HCT116 (cell line): Measurements from ENCODE around the gene BDH1. TPM values are rescaled to one million over a fixed set of nuclear protein-coding genes. Genes with fewer than 3 reads are reported as not detected.
A peak's percentile ranks its signal among the peaks of the same experiment; 100 is the strongest.

Experiments
- ATAC-seq: fragments of 200-7000 bp; cut with Tn5 transposase; 2 replicates; pipeline ENCODE4 v1.9.1; 2020; ENCODE audit warnings: mild to moderate bottlenecking, moderate library complexity
- Bru-seq: library from RNA; stranded (reverse); fragments of 400-500 nt; gene quantifications from one replicate; lab custom pipeline; 2021; lab: Mats Ljungman, UMichigan
- BruChase-seq, 2 experiments: library from RNA; stranded (reverse); fragments of 400-500 nt; gene quantifications; one replicate each; lab custom pipeline; 2021; lab: Mats Ljungman, UMichigan
- BruUV-seq: library from RNA; stranded (reverse); fragments of 400-500 nt; replicated peaks from 2 replicates; lab custom pipeline; 2021; lab: Mats Ljungman, UMichigan
- CTCF ChIA-PET: fragments of 300-600 bp; sonication (Branson Sonifier 250); formaldehyde crosslinking; loops from one replicate; lab custom pipeline; 2021; ENCODE audit warnings: antibody characterized with exemption; lab: Charles Lee
- POLR2A ChIA-PET: fragments of 300-600, 350-600 bp; sonication (Branson Sonifier 250); formaldehyde crosslinking; loops from one replicate; lab custom pipeline; 2021; ENCODE audit warnings: antibody characterized with exemption; lab: Charles Lee
- RAD21 ChIA-PET, 2 experiments: fragments of 300-600 bp; sonication (Branson Sonifier 250); formaldehyde crosslinking; loops; one replicate each; lab custom pipeline; 2023; ENCODE audit warnings: low total read pairs in 2 of 2; ENCODE audit not compliant: uncharacterized antibody in 2 of 2, unreplicated experiment in 2 of 2, low non-redundant PET in 1 of 2; lab: Charles Lee
- DNase-seq: peaks from one replicate; pipeline ENCODE4 v3.0.0-alpha.2; 2010; ENCODE audit warnings: low read depth, low spot score
- H2AFZ ChIP-seq: fragments of 200-600 bp; shearing (Covaris generic), sonication (generic); 2 replicates; pipeline ENCODE4 v1.6.1; 2017; ENCODE audit warnings: low read depth, mixed run types, mixed read lengths, antibody characterized with exemption, low read length; ENCODE audit not compliant: poor library complexity, severe bottlenecking
- H3K27ac ChIP-seq: 2 replicates; pipeline ENCODE4 v1.5.1; 2012; ENCODE audit warnings: low read depth, low read length
- H3K27me3 ChIP-seq: fragments of 200-600 bp; sonication (generic); 2 replicates; pipeline ENCODE4 v1.6.1; 2016; ENCODE audit warnings: mixed run types, low read length, mixed read lengths; ENCODE audit not compliant: insufficient read depth
- H3K36me3 ChIP-seq, 2 experiments: fragments of 200-500 bp in 1 of 2; fragments of 200-600 bp in 1 of 2; sonication (Bioruptor generic) in 1 of 2; sonication (generic) in 1 of 2; 2 replicates each; pipeline versions ENCODE4 v1.5.1 to v1.6.1; 2014 to 2016; ENCODE audit warnings: low read length in 2 of 2, inconsistent platforms in 1 of 2, mixed read lengths in 1 of 2, mixed run types in 1 of 2; ENCODE audit not compliant: insufficient read depth in 2 of 2, control insufficient read depth in 1 of 2
- H3K4me1 ChIP-seq, 2 experiments: fragments of 200-600 bp in 1 of 2; sonication (generic) in 1 of 2; 2 replicates each; pipeline versions ENCODE4 v1.5.1 to v1.6.1; 2012 to 2017; ENCODE audit warnings: low read length in 2 of 2, inconsistent platforms in 1 of 2, mild to moderate bottlenecking in 1 of 2, mixed read lengths in 1 of 2, mixed run types in 1 of 2, moderate library complexity in 1 of 2; ENCODE audit not compliant: insufficient read depth in 2 of 2, control insufficient read depth in 1 of 2
- H3K4me2 ChIP-seq: fragments of 200-600 bp; sonication (generic); 2 replicates; pipeline ENCODE4 v1.6.1; 2017; ENCODE audit warnings: mixed run types, low read length, mixed read lengths
- H3K4me3 ChIP-seq, 2 experiments: fragments of 200-600 bp in 1 of 2; sonication (generic) in 1 of 2; replicated peaks in 1 of 2; 2 replicates each; pipeline ENCODE4 v1.5.1; 2011 to 2016; ENCODE audit warnings: low read length in 2 of 2, control low read depth in 1 of 2, low read depth in 1 of 2, mild to moderate bottlenecking in 1 of 2, mixed read lengths in 1 of 2, mixed run types in 1 of 2
- H3K79me2 ChIP-seq: fragments of 200-600 bp; sonication (generic); 2 replicates; pipeline ENCODE4 v1.6.1; 2017; ENCODE audit warnings: mild to moderate bottlenecking, mixed run types, low read length, moderate library complexity, mixed read lengths; ENCODE audit not compliant: insufficient read depth
- H3K9ac ChIP-seq: fragments of 200-600 bp; sonication (generic); 2 replicates; pipeline ENCODE4 v1.6.1; 2016; ENCODE audit warnings: low read length, mixed read lengths
- H3K9me2 ChIP-seq: fragments of 200-600 bp; sonication (generic), shearing (Covaris generic); 2 replicates; pipeline ENCODE4 v1.6.1; 2017; ENCODE audit warnings: mixed run types, mild to moderate bottlenecking, moderate library complexity; ENCODE audit not compliant: insufficient read depth
- H3K9me3 ChIP-seq, 2 experiments: fragments of 200-500 bp in 1 of 2; fragments of 200-600 bp in 1 of 2; sonication (Bioruptor generic) in 1 of 2; sonication (generic) in 1 of 2; 2 replicates each; pipeline ENCODE4 v1.6.1; 2014 to 2017; ENCODE audit warnings: low read length in 2 of 2, mixed read lengths in 2 of 2, inconsistent platforms in 1 of 2, low read depth in 1 of 2, mild to moderate bottlenecking in 1 of 2, mixed run types in 1 of 2, moderate library complexity in 1 of 2; ENCODE audit not compliant: control insufficient read depth in 1 of 2, insufficient read depth in 1 of 2
- H4K20me1 ChIP-seq: fragments of 200-600 bp; sonication (generic), shearing (Covaris generic); 2 replicates; pipeline ENCODE4 v1.6.1; 2017; ENCODE audit warnings: mixed run types, mild to moderate bottlenecking, moderate library complexity; ENCODE audit not compliant: insufficient read depth
- CBX3 ChIP-seq: IDR thresholded peaks from 2 replicates; pipeline ENCODE4 v1.6.1; 2012; ENCODE audit warnings: low read depth
- EGR1 ChIP-seq: IDR thresholded peaks from 2 replicates; pipeline ENCODE4 v1.6.1; 2012; ENCODE audit warnings: low read depth
- POLR2AphosphoS5 ChIP-seq: IDR thresholded peaks from 2 replicates; pipeline ENCODE4 v1.6.1; 2011; ENCODE audit warnings: mild to moderate bottlenecking, low read depth, low read length, moderate library complexity
- RAD21 ChIP-seq: IDR thresholded peaks from 2 replicates; pipeline ENCODE4 v1.6.1; 2012; ENCODE audit warnings: low read depth, mild to moderate bottlenecking
- YY1 ChIP-seq: IDR thresholded peaks from 2 replicates; pipeline ENCODE4 v1.6.1; 2011; ENCODE audit warnings: low read length, low read depth, moderate library complexity, mild to moderate bottlenecking; ENCODE audit not compliant: insufficient replicate concordance; ENCODE audit errors: extremely low read depth
- ZFX ChIP-seq: fragments of 450-650 bp; IDR thresholded peaks from 2 replicates; pipeline ENCODE4 v1.6.1; 2017
- intact Hi-C: fragments of 100-400 bp; cut with micrococcal nuclease; formaldehyde crosslinking; loops from 2 replicates; pipeline ENCODE4 v1.10.0; 2022
- long read RNA-seq: library from polyadenylated mRNA; unstranded; transcript quantifications from one replicate; pipeline ENCODE4 v2.0.0, GENCODE V29; 2021; ENCODE audit not compliant: unreplicated experiment
- polyA plus RNA-seq: library from polyadenylated mRNA; unstranded; fragments of >200 nt; gene quantifications from 2 replicates; pipeline ENCODE4 v1.2.1, GENCODE V29; 2012; ENCODE audit warnings: missing spikeins
- total RNA-seq: library from RNA; stranded (reverse); gene quantifications from one replicate; pipeline ENCODE4 v1.2.1, GENCODE V29; 2021; ENCODE audit not compliant: unreplicated experiment
- TF ChIP-seq, protein P1 (sequence below): IDR thresholded peaks from 2 replicates; pipeline ENCODE4 v1.6.1; 2012
- TF ChIP-seq, protein P2 (sequence below): IDR thresholded peaks from 2 replicates; pipeline ENCODE4 v1.6.1; 2011; ENCODE audit warnings: mild to moderate bottlenecking, low read length, moderate library complexity; ENCODE audit not compliant: insufficient replicate concordance; ENCODE audit errors: extremely low read depth
- TF ChIP-seq, protein P3 (sequence below), 3 experiments: fragments of 200-600 bp in 1 of 3; sonication (generic) in 1 of 3; IDR thresholded peaks in 2 of 3; conservative IDR thresholded peaks in 1 of 3; 2 replicates each; pipeline ENCODE4 v1.5.1; 2012 to 2017; ENCODE audit warnings: low read depth in 2 of 3, low read length in 2 of 3, antibody characterized with exemption in 1 of 3, borderline replicate concordance in 1 of 3, control low read depth in 1 of 3, mild to moderate bottlenecking in 1 of 3, mixed read lengths in 1 of 3, mixed run types in 1 of 3, moderate library complexity in 1 of 3; ENCODE audit not compliant: insufficient read depth in 1 of 3

Gene BDH1, protein sequence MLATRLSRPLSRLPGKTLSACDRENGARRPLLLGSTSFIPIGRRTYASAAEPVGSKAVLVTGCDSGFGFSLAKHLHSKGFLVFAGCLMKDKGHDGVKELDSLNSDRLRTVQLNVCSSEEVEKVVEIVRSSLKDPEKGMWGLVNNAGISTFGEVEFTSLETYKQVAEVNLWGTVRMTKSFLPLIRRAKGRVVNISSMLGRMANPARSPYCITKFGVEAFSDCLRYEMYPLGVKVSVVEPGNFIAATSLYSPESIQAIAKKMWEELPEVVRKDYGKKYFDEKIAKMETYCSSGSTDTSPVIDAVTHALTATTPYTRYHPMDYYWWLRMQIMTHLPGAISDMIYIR
- 26.6 TPM for total RNA-seq
- 23.7 and 32.0 TPM in 2 replicates for polyA plus RNA-seq
- Bru-seq, nascent RNA = percentile 51 among the genes with signal in this experiment
- BruChase-seq, experiment 1, labeled RNA remaining after a 6-hour chase = percentile 57 among the genes with signal in this experiment
- percentile 54 among the genes with signal in this experiment for BruChase-seq, experiment 2, labeled RNA remaining after a 2-hour chase
- long read RNA-seq, transcript BDH1-202 (7 exons, 3,455 nt) = major isoform, 17 of 22 reads
- long read RNA-seq, partial matches to known transcripts = 0 of 22 reads
- long read RNA-seq, other reads (novel, unspliced or antisense) = 5 of 22 reads

DNA sequence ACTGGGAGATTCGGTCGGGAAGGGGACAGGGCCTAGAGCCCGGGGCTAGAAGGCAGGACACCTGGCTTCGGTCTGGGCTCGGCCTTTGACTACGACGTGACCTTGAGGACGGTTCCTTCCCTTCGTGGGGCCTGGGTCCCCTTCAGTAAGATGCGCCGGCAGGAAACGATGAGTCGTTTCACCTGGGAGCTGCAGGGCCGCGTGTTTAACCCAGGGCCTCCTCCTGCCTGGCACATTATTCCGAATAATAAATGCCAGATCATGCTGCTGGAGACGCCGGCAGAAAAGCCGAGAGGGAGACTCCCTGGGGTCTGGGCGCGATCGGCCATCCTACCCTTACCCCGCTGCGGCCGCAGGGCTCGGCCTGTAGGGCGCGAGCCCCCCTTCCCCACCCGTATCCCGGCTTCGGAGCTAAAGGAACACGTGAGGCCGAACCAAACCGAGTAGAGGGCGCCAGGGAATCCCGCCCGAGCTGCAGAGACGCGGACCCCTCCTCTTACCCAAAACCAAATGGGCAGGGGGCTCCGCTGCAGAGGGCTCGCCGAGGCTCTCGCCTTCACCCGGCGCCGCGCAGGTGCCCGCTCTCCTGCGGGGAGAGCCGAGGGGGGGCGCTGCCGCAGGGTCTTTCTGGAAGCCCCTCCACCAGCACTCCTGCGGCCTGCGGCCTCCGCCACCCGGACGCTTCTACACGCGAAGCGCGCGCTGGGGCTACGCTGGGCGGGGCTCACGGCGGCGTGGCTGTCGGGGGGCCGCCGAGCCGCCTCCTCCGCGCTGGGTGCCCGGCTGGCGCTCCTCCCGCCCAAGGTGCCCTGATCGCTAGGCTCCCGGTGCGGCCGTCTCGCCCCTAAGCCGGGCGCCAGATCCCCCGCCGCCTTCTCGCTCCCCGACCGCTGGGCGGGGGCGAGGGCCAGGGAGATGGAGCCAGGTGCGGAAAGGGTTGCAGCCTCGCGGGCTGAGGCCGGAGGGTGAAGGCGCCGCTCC, at the start of gene BDH1:
Gene BDH1, minus strand, starts transcription at position 688 of the 981 bp plus-strand sequence. CDS start 9,525 bp downstream, outside the sequence.
- Histone ChIP-seq H3K4me1 (peaks cover 9 to 24% of the 10 kb centered on the region in 2 experiments; a peak in 3 of 4 replicates), H4K20me1 (no peaks in the 10 kb centered on the region), H3K9ac (peak within 1 kb of the TSS; percentile 83), H3K79me2 (peaks cover 12% of the 10 kb centered on the region), H2AFZ (peak within 1 kb of the TSS; percentile 43), H3K9me3 (no peaks in the 10 kb centered on the region), H3K4me3 (peak within 1 kb of the TSS; percentile 81 to 87), H3K4me2 (peak within 1 kb of the TSS; percentile 96), H3K27ac (peak within 1 kb of the TSS; percentile 80), H3K36me3 (no peaks in the 10 kb centered on the region), H3K9me2 (no peaks in the 10 kb centered on the region; the same call in 1 of the 2 replicates), H3K27me3 (no peaks in the 10 kb centered on the region)
- ATAC-seq (peak; percentile 58), DNase-seq (no peak)
- TF ChIP-seq CBX3 (no peak), POLR2AphosphoS5 (peak; percentile 69), EGR1 (0 out of 2 replicates have a peak, but pooled peaks have one; percentile 37), RAD21 (peak; percentile 5; the same call in 1 of the 2 replicates), ZFX (peak; percentile 82), YY1 (peak; percentile 61)
- TF ChIP-seq, protein P1, sequence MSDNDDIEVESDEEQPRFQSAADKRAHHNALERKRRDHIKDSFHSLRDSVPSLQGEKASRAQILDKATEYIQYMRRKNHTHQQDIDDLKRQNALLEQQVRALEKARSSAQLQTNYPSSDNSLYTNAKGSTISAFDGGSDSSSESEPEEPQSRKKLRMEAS = peak; percentile 77
- TF ChIP-seq, protein P2, sequence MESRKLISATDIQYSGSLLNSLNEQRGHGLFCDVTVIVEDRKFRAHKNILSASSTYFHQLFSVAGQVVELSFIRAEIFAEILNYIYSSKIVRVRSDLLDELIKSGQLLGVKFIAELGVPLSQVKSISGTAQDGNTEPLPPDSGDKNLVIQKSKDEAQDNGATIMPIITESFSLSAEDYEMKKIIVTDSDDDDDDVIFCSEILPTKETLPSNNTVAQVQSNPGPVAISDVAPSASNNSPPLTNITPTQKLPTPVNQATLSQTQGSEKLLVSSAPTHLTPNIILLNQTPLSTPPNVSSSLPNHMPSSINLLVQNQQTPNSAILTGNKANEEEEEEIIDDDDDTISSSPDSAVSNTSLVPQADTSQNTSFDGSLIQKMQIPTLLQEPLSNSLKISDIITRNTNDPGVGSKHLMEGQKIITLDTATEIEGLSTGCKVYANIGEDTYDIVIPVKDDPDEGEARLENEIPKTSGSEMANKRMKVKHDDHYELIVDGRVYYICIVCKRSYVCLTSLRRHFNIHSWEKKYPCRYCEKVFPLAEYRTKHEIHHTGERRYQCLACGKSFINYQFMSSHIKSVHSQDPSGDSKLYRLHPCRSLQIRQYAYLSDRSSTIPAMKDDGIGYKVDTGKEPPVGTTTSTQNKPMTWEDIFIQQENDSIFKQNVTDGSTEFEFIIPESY = no peak
- TF ChIP-seq, protein P3, sequence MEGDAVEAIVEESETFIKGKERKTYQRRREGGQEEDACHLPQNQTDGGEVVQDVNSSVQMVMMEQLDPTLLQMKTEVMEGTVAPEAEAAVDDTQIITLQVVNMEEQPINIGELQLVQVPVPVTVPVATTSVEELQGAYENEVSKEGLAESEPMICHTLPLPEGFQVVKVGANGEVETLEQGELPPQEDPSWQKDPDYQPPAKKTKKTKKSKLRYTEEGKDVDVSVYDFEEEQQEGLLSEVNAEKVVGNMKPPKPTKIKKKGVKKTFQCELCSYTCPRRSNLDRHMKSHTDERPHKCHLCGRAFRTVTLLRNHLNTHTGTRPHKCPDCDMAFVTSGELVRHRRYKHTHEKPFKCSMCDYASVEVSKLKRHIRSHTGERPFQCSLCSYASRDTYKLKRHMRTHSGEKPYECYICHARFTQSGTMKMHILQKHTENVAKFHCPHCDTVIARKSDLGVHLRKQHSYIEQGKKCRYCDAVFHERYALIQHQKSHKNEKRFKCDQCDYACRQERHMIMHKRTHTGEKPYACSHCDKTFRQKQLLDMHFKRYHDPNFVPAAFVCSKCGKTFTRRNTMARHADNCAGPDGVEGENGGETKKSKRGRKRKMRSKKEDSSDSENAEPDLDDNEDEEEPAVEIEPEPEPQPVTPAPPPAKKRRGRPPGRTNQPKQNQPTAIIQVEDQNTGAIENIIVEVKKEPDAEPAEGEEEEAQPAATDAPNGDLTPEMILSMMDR (IDR thresholded peaks at IDR 0.05 in 2 of 3, conservative IDR thresholded peaks at IDR 0.05 in 1 of 3; ENCODE audit: borderline replicate concordance in 1 of 3, insufficient read depth in 1 of 3, low read depth in 2 of 3, low read length in 2 of 3) = no peak
- ChIA-PET RAD21 (no interaction called here), POLR2A (no interaction called here), CTCF (no interaction called here)
- intact Hi-C loops = no loop called here
- BruUV-seq = TSS peak; percentile 58
